ENCODE measurements around the gene CHP2. TPM values are rescaled to one million over a fixed set of nuclear protein-coding genes. Genes with fewer than 3 reads are reported as not detected.

CHP2 gene
- total and polyA plus RNA-seq, 9 of the 15 experiments (the other 6 are each of a cell fraction or from before 2014, with no cell fraction given) = 0.23 to 1.1 (median 0.80) TPM

DNA sequence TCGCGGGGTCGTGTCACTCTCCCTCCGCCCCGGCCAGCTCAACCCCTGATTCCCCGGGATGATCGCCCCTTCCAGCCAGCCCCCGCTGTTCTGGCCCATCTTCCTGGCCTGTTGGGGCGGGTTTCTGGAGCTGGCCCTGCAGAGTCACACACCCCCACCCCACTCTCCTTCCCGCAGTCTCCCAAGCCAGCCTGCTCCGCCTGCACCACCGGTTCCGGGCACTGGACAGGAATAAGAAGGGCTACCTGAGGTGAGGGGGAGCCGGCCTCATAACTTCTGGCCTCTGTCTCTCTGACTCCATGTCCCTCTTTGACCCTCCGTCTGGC lies 621 bp downstream of the CHP2 start:
- ChIA-PET CTCF (ENCODE audit: low intra/inter-chr PET ratio) (no interaction called here), POLR2A (interaction anchor here (0.6 to 1.8 kb wide), 2 partner anchors 12 to 1567 kb away, joined by 3 to 4 read pairs; no protein-coding TSS in a partner anchor)
- intact Hi-C loops (cut with micrococcal nuclease) (no loop called here), in situ Hi-C loops (cut with MboI) (no loop called here)
- peaks cover 2% of the 10 kb centered on the region; the same call in 1 of the 2 replicates for H3K9me3 ChIP-seq (replicated peaks; ENCODE audit: control insufficient read depth, insufficient read depth, low read depth, low read length)
- H3K27me3 ChIP-seq (ENCODE audit: control insufficient read depth in 2 of 2, insufficient read depth in 2 of 2, low read length in 2 of 2) = peaks cover 6 to 17% of the 10 kb centered on the region in 2 experiments; a peak in 4 of 5 replicates
- TF ChIP-seq, protein P1, sequence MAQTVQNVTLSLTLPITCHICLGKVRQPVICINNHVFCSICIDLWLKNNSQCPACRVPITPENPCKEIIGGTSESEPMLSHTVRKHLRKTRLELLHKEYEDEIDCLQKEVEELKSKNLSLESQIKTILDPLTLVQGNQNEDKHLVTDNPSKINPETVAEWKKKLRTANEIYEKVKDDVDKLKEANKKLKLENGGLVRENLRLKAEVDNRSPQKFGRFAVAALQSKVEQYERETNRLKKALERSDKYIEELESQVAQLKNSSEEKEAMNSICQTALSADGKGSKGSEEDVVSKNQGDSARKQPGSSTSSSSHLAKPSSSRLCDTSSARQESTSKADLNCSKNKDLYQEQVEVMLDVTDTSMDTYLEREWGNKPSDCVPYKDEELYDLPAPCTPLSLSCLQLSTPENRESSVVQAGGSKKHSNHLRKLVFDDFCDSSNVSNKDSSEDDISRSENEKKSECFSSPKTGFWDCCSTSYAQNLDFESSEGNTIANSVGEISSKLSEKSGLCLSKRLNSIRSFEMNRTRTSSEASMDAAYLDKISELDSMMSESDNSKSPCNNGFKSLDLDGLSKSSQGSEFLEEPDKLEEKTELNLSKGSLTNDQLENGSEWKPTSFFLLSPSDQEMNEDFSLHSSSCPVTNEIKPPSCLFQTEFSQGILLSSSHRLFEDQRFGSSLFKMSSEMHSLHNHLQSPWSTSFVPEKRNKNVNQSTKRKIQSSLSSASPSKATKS (CRISPR knock-in tag; IDR thresholded peaks at IDR 0.05) = no peak
- TF ChIP-seq FIP1L1 (IDR thresholded peaks at IDR 0.05; ENCODE audit: low read depth, low read length, poor library complexity, severe bottlenecking) (peak; percentile 3), ZNF696 (CRISPR knock-in tag; conservative IDR thresholded peaks at IDR 0.05) (no peak), RFX7 (CRISPR knock-in tag; IDR thresholded peaks at IDR 0.05) (no peak), BRD4 (IDR thresholded peaks at IDR 0.05) (no peak)
- TF ChIP-seq, protein P2, sequence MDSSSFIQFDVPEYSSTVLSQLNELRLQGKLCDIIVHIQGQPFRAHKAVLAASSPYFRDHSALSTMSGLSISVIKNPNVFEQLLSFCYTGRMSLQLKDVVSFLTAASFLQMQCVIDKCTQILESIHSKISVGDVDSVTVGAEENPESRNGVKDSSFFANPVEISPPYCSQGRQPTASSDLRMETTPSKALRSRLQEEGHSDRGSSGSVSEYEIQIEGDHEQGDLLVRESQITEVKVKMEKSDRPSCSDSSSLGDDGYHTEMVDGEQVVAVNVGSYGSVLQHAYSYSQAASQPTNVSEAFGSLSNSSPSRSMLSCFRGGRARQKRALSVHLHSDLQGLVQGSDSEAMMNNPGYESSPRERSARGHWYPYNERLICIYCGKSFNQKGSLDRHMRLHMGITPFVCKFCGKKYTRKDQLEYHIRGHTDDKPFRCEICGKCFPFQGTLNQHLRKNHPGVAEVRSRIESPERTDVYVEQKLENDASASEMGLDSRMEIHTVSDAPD (CRISPR knock-in tag; IDR thresholded peaks at IDR 0.05) = no peak
- TF ChIP-seq, protein P3, sequence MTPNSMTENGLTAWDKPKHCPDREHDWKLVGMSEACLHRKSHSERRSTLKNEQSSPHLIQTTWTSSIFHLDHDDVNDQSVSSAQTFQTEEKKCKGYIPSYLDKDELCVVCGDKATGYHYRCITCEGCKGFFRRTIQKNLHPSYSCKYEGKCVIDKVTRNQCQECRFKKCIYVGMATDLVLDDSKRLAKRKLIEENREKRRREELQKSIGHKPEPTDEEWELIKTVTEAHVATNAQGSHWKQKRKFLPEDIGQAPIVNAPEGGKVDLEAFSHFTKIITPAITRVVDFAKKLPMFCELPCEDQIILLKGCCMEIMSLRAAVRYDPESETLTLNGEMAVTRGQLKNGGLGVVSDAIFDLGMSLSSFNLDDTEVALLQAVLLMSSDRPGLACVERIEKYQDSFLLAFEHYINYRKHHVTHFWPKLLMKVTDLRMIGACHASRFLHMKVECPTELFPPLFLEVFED (CRISPR knock-in tag; conservative IDR thresholded peaks at IDR 0.05) = no peak
- H4K20me1 ChIP-seq (replicated peaks; ENCODE audit: control insufficient read depth, insufficient read depth, low read length) = no peaks in the 10 kb centered on the region
- no TSS peak for BruUV-seq (replicated peaks)
- H3K79me2 ChIP-seq (ENCODE audit: control insufficient read depth, insufficient read depth, low read length) = no peaks in the 10 kb centered on the region
- H3K9ac ChIP-seq (ENCODE audit: insufficient read depth in 1 of 2, low read depth in 2 of 2, low read length in 2 of 2) = peak overlapping the region in 1 of 2 experiments; percentile 88; a peak in 2 of 4 replicates
- H3K4me3 ChIP-seq = no peak overlapping the region; the same call in 1 of the 2 replicates
- no peak for ATAC-seq
- FAIRE-seq = no peak
- peak overlapping the region; percentile 65 for H3K4me2 ChIP-seq (ENCODE audit: insufficient read depth, low read length)
- no peak overlapping the region; the same call in 1 of the 2 replicates for H2AFZ ChIP-seq (ENCODE audit: low read depth, low read length)
- peaks cover 3 to 15% of the 10 kb centered on the region in 2 experiments; a peak in 4 of 5 replicates for H3K4me1 ChIP-seq (replicated peaks in 1 of 2; ENCODE audit: control insufficient read depth in 2 of 2, insufficient read depth in 2 of 2, low read length in 2 of 2)
- peak in 1 of 4 experiments; percentile 24 for DNase-seq (ENCODE audit: extremely low read depth in 1 of 4, low spot score in 3 of 4)
- no peaks in the 10 kb centered on the region for H3K9me1 ChIP-seq (ENCODE audit: control insufficient read depth, insufficient read depth, low read length)
- no peak overlapping the region for H3K27ac ChIP-seq (ENCODE audit: extremely low read depth, low read depth, low read length)
- no peaks in the 10 kb centered on the region for H3K36me3 ChIP-seq (ENCODE audit: control insufficient read depth, insufficient read depth, low read length)
- 84% methylated on average over 10 of the region's 15 CpGs for whole genome bisulfite sequencing (ENCODE audit: insufficient coverage, low coverage, missing lambda C conversion rate)

Data from K562 (cell line).